Skeletal muscle cell (primary cell): ENCODE measurements around the gene TPRA1.

Source experiments
- DNase-seq: peaks from one replicate; pipeline ENCODE4 v3.0.0-alpha.2; 2010; ENCODE audit warnings: low read depth
- H3K4me3 ChIP-seq: 2 replicates; pipeline ENCODE4 v1.5.1; 2011; ENCODE audit warnings: low read depth, mild to moderate bottlenecking, control low read depth, low read length, moderate library complexity

The TPRA1 gene

DNA sequence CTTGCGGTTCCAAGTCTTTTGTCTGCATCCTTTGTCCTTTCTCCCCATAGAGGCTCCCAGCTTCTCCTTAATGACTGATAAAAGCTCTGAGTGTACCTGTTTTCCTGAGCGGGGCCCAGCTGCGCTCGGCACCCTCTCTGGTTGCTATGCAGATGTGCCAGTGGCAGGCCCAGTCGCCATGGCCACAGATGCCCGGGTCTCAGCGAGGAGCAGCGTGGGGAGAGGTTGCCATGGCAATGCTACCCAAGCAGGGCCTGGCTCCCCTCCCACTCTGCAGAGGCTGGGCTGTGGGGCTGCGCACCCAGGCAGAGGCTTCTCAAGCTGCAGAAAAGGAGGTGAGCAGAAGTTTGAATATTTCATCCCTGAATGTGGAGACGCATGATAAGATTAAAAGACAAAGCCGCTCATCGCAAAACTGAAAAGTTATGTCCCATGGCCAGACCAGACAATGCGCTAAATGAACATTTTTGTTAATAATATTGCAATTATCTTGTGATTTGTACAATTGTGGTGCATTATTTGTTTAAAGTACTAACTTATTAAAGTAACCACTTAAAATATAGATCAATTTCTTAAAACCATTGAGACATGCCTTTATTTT, 66.1 kb downstream of the TPRA1 start:
- H3K4me3 ChIP-seq = no peak overlapping the region
- DNase-seq = no peak
